Endothelial cell of umbilical vein (primary cell): ENCODE results near the gene REL. TPM values are rescaled to one million over a fixed set of nuclear protein-coding genes. Genes with fewer than 3 reads are reported as not detected.
A peak's percentile ranks its signal among the peaks of the same experiment; 100 is the strongest.

Experiments used
- BruUV-seq: library from RNA; stranded (reverse); fragments of 400-500 nt; replicated peaks from 2 replicates; lab custom pipeline; 2021; lab: Mats Ljungman, UMichigan
- CTCF ChIA-PET: fragments of 300-600, 350-600 bp; sonication (Branson Sonifier 250); formaldehyde crosslinking; loops from one replicate; lab custom pipeline; 2021; ENCODE audit warnings: antibody characterized with exemption, inconsistent platforms; lab: Charles Lee
- POLR2A ChIA-PET: fragments of 300-600, 350-600 bp; sonication (Branson Sonifier 250); formaldehyde crosslinking; loops from one replicate; lab custom pipeline; 2021; ENCODE audit warnings: antibody characterized with exemption, inconsistent platforms; lab: Charles Lee
- DNase-seq: peaks from one replicate; pipeline ENCODE4 v3.0.0-alpha.2; 2011; ENCODE audit warnings: low read depth, low spot score
- FAIRE-seq: peaks from 2 replicates; lab custom pipeline; 2011; peaks lifted over from hg19 to GRCh38; lab: Jason Lieb, UNC
- H2AFZ ChIP-seq: 2 replicates; pipeline ENCODE4 v1.6.0; 2012; ENCODE audit warnings: low read depth, low read length, control low read depth, inconsistent platforms
- H3K27ac ChIP-seq: 2 replicates; pipeline ENCODE4 v1.5.1; 2011; ENCODE audit warnings: low read depth, mild to moderate bottlenecking, control low read depth, low read length, moderate library complexity; ENCODE audit not compliant: insufficient read depth
- H3K27me3 ChIP-seq, 2 experiments: 2 replicates each; pipeline versions ENCODE4 v1.6.0 to v1.6.1; 2011; ENCODE audit warnings: low read length in 2 of 2, mixed read lengths in 1 of 2; ENCODE audit not compliant: control insufficient read depth in 2 of 2, insufficient read depth in 2 of 2
- H3K36me3 ChIP-seq, 2 experiments: 2 replicates in 1 of 2; 3 replicates in 1 of 2; pipeline ENCODE4 v1.5.1; 2011; ENCODE audit warnings: low read length in 2 of 2, mild to moderate bottlenecking in 1 of 2, moderate library complexity in 1 of 2; ENCODE audit not compliant: control insufficient read depth in 2 of 2, insufficient read depth in 2 of 2; ENCODE audit errors: extremely low read depth in 1 of 2
- H3K4me1 ChIP-seq: 3 replicates; pipeline ENCODE4 v1.5.1; 2011; ENCODE audit warnings: mild to moderate bottlenecking, low read length; ENCODE audit not compliant: control insufficient read depth, insufficient read depth; ENCODE audit errors: extremely low read depth
- H3K4me2 ChIP-seq: 2 replicates; pipeline ENCODE4 v1.6.1; 2011; ENCODE audit warnings: low read length, control low read depth, mixed read lengths; ENCODE audit not compliant: insufficient read depth
- H3K4me3 ChIP-seq, 3 experiments: fragments of 200-600 bp in 1 of 3; sonication (generic), shearing (Covaris generic) in 1 of 3; replicated peaks in 1 of 3; 2 replicates each; pipeline ENCODE4 v1.5.1; 2011 to 2016; ENCODE audit warnings: control low read depth in 3 of 3, low read length in 3 of 3, mild to moderate bottlenecking in 2 of 3, inconsistent platforms in 1 of 3, low read depth in 1 of 3, moderate library complexity in 1 of 3; ENCODE audit not compliant: insufficient read depth in 1 of 3
- H3K79me2 ChIP-seq: 2 replicates; pipeline ENCODE4 v1.6.0; 2012; ENCODE audit warnings: low read length, inconsistent platforms; ENCODE audit not compliant: control insufficient read depth, insufficient read depth
- H3K9ac ChIP-seq: replicated peaks from 2 replicates; pipeline ENCODE3; 2011; ENCODE audit warnings: low read length, control low read depth; ENCODE audit not compliant: insufficient read depth; ENCODE audit errors: extremely low read depth
- H3K9me1 ChIP-seq: replicated peaks from 3 replicates; pipeline ENCODE4 v1.6.0; 2011; ENCODE audit warnings: mild to moderate bottlenecking, low read length; ENCODE audit not compliant: control insufficient read depth, insufficient read depth; ENCODE audit errors: extremely low read depth
- H3K9me3 ChIP-seq: replicated peaks from 2 replicates; pipeline ENCODE4 v1.5.1; 2012; ENCODE audit warnings: low read length, inconsistent platforms; ENCODE audit not compliant: control insufficient read depth, insufficient read depth
- H4K20me1 ChIP-seq: replicated peaks from 2 replicates; pipeline ENCODE3; 2011; ENCODE audit warnings: mild to moderate bottlenecking, low read length; ENCODE audit not compliant: control insufficient read depth, insufficient read depth; ENCODE audit errors: extremely low read depth
- EZH2 ChIP-seq: IDR thresholded peaks from 2 replicates; pipeline ENCODE4 v1.6.1; 2012; ENCODE audit warnings: borderline replicate concordance, low read depth, mild to moderate bottlenecking, moderate library complexity, low read length, inconsistent platforms; ENCODE audit not compliant: severe bottlenecking
- FOS ChIP-seq: IDR thresholded peaks from 2 replicates; pipeline ENCODE4 v1.6.1; 2011; ENCODE audit warnings: mild to moderate bottlenecking, low read length, moderate library complexity, borderline replicate concordance; ENCODE audit not compliant: insufficient read depth
- GATA2 ChIP-seq: IDR thresholded peaks from 2 replicates; pipeline ENCODE4 v1.7.0; 2011; ENCODE audit warnings: low read depth, mild to moderate bottlenecking, moderate library complexity, mixed read lengths, low read length; ENCODE audit not compliant: insufficient read length, insufficient read depth
- JUN ChIP-seq: IDR thresholded peaks from 2 replicates; pipeline ENCODE4 v1.6.1; 2011; ENCODE audit warnings: borderline replicate concordance, low read depth; ENCODE audit not compliant: insufficient read length, insufficient read depth
- MYC ChIP-seq: IDR thresholded peaks from one replicate; pipeline ENCODE4 v1.6.1; 2011; ENCODE audit warnings: mild to moderate bottlenecking, low read depth, low read length
- POLR2A ChIP-seq: IDR thresholded peaks from 2 replicates; pipeline ENCODE4 v1.6.1; 2012; ENCODE audit warnings: low read depth, mild to moderate bottlenecking, control low read depth, low read length
- POLR2AphosphoS5 ChIP-seq: IDR thresholded peaks from 2 replicates; pipeline ENCODE4 v1.6.1; 2012; ENCODE audit warnings: low read depth, mild to moderate bottlenecking, control low read depth, low read length, moderate library complexity; ENCODE audit not compliant: insufficient read depth
- dilution Hi-C: fragments of 300-500 bp; cut with MboI; formaldehyde crosslinking; loops from one replicate; pipeline ENCODE4 v1.15.0; 2019; ENCODE audit warnings: low sequenced_read_pairs; ENCODE audit not compliant: extremely low pct_ligation_motif_present
- intact Hi-C: fragments of 100-400 bp; cut with micrococcal nuclease; formaldehyde crosslinking; loops from one replicate; pipeline ENCODE4 v1.10.0; 2022
- polyA plus RNA-seq, 4 experiments: library from polyadenylated mRNA; depleted of rRNA in 3 of 4; stranded (reverse) in 3 of 4; unstranded in 1 of 4; fragments of >200 nt; gene quantifications; 2 replicates each; pipeline versions ENCODE4 v1.2.1 to v1.2.3, GENCODE V29; 2011 to 2012; ENCODE audit warnings: missing spikeins in 1 of 4
- total RNA-seq: library from RNA; stranded (reverse); gene quantifications from 2 replicates; pipeline ENCODE4 v1.2.3, GENCODE V29; 2021
- TF ChIP-seq, protein P1 (sequence below), 2 donors: IDR thresholded peaks; 1 replicate in 1 of 2; 2 replicates in 1 of 2; pipeline ENCODE4 v1.5.1; 2011; ENCODE audit warnings: low read length in 2 of 2, mild to moderate bottlenecking in 2 of 2, moderate library complexity in 2 of 2, control low read depth in 1 of 2, inconsistent platforms in 1 of 2, low read depth in 1 of 2; ENCODE audit not compliant: insufficient read depth in 1 of 2; ENCODE audit errors: extremely low read depth in 1 of 2
- TF ChIP-seq, protein P2 (sequence below): IDR thresholded peaks from 2 replicates; pipeline ENCODE4 v1.6.1; 2011; ENCODE audit not compliant: insufficient read depth, insufficient read length

REL gene
- total and polyA plus RNA-seq, 2 donors (not counting 3 experiments of a cell fraction or from before 2014, with no cell fraction given), result 3.5 to 12.8 TPM

DNA sequence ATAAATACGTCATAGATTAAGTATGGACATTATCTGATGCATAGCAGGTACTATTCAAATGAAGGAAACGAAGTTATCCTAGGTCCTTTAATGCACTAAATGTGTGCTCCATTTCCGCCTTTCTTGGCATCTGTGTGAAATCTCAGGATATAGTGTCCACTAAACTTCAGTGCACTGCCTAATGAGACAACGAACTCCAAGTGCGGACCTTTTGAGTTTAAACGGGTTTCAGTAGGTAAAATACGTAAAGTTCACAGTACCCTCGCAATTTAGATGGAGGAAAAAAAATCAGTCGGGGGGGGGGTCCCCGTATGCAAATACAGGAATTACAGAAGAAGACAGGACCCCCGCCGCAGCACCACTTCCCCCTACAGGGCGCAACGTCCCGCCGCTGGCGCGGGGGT is 729 bp upstream of the REL start:
- Histone ChIP-seq H3K4me3 (peak overlapping the region; percentile 93 to 99 (median 98)), H3K4me2 (peak overlapping the region; percentile 90), H3K79me2 (peaks cover 27% of the 10 kb centered on the region), H3K27me3 (no peaks in the 10 kb centered on the region), H3K27ac (peak overlapping the region; percentile 94), H3K9me1 (no peaks in the 10 kb centered on the region), H4K20me1 (no peaks in the 10 kb centered on the region), H3K9ac (peak overlapping the region; percentile 87), H2AFZ (peak overlapping the region; percentile 93), H3K4me1 (peaks cover 26% of the 10 kb centered on the region), H3K9me3 (no peaks in the 10 kb centered on the region), H3K36me3 (no peaks in the 10 kb centered on the region)
- ChIA-PET CTCF (interaction anchor here (2.9 kb wide), 1 partner anchor 118 kb away, joined by 19 read pairs; no protein-coding TSS in a partner anchor), POLR2A (no interaction called here)
- BruUV-seq, result TSS peak; percentile 5
- FAIRE-seq, result peak; percentile 8
- intact Hi-C loops, result loop anchor here (1.0 to 5.0 kb wide), 6 partner anchors 84 to 657 kb away; partner anchors contain the start of genes PEX13, PUS10, SANBR and XPO1
- DNase-seq, result no peak
- TF ChIP-seq, protein P1, sequence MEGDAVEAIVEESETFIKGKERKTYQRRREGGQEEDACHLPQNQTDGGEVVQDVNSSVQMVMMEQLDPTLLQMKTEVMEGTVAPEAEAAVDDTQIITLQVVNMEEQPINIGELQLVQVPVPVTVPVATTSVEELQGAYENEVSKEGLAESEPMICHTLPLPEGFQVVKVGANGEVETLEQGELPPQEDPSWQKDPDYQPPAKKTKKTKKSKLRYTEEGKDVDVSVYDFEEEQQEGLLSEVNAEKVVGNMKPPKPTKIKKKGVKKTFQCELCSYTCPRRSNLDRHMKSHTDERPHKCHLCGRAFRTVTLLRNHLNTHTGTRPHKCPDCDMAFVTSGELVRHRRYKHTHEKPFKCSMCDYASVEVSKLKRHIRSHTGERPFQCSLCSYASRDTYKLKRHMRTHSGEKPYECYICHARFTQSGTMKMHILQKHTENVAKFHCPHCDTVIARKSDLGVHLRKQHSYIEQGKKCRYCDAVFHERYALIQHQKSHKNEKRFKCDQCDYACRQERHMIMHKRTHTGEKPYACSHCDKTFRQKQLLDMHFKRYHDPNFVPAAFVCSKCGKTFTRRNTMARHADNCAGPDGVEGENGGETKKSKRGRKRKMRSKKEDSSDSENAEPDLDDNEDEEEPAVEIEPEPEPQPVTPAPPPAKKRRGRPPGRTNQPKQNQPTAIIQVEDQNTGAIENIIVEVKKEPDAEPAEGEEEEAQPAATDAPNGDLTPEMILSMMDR (IDR thresholded peaks at IDR 0.05; ENCODE audit: extremely low read depth in 1 of 2, insufficient read depth in 1 of 2, low read depth in 1 of 2, low read length in 2 of 2), result peak; percentile 6 to 24
- TF ChIP-seq POLR2AphosphoS5, result no peak
- dilution Hi-C loops, result no loop called here

DNA sequence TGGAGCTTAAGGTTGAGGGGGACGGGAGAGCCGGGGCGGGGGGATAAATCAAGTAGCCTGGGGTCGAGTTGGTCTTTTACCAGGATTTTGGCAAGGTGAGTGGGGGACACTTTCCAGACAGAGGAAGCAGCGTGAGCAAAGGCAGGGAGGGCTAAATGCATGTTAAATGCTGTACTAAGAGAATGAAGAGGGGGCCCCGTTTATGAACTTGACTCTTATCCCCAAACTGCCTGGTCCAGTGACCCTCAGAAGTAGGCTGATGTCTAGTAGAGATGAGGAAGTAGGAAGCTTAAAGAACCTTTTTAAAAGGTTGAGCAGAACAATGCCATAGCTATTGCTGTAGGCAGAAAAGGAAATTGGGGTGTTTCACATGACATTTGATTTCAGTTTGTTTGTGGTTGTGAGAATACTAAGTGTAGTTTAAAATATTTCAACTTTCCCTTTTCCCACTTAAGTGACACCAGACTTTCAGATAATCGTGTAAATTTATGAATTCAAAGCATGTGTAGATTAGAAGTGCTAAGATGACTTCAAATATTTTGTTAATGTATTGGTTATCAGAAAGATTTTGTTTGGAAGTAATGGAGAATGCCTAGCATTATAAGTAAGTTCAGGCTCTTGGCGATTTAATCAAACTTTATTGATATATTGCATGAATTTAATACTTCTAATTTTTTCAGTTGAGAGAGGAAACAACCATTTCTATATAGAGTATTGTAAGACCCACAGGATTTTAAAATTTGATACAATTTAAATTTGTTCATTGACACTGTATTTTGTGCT is 1.8 kb downstream of the REL start:
- Histone ChIP-seq H3K79me2 (peaks cover 39% of the 10 kb centered on the region), H3K4me3 (peak overlapping the region; percentile 94 to 99 (median 98)), H3K9ac (peak overlapping the region; percentile 87), H3K27ac (peak overlapping the region; percentile 94), H3K27me3 (no peaks in the 10 kb centered on the region), H4K20me1 (no peaks in the 10 kb centered on the region), H3K9me3 (no peaks in the 10 kb centered on the region), H2AFZ (peak overlapping the region; percentile 45), H3K36me3 (no peaks in the 10 kb centered on the region), H3K4me2 (peak overlapping the region; percentile 100), H3K9me1 (no peaks in the 10 kb centered on the region), H3K4me1 (peaks cover 46% of the 10 kb centered on the region)
- TF ChIP-seq GATA2, result no peak
- TF ChIP-seq, protein P2, sequence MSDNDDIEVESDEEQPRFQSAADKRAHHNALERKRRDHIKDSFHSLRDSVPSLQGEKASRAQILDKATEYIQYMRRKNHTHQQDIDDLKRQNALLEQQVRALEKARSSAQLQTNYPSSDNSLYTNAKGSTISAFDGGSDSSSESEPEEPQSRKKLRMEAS, result no peak
- TF ChIP-seq FOS, result no peak
- TF ChIP-seq POLR2AphosphoS5, result no peak
- no peak for TF ChIP-seq EZH2
- no peak for TF ChIP-seq JUN
- no peak for TF ChIP-seq MYC
- TF ChIP-seq, protein P1 (IDR thresholded peaks at IDR 0.05; ENCODE audit: extremely low read depth in 1 of 2, insufficient read depth in 1 of 2, low read depth in 1 of 2, low read length in 2 of 2), result no peak
- TF ChIP-seq POLR2A, result no peak
- CTCF ChIA-PET, result interaction anchor here (1.1 to 2.9 kb wide), 4 partner anchors 83 to 128 kb away, joined by 3 to 19 read pairs (median 3); no protein-coding TSS in a partner anchor
- FAIRE-seq, result no peak
- DNase-seq, result peak; percentile 75
- POLR2A ChIA-PET, result no interaction called here
- no TSS peak for BruUV-seq
- dilution Hi-C loops (no loop called here), intact Hi-C loops (loop anchor here (5.0 kb wide), 5 partner anchors 114 to 654 kb away; partner anchors contain the start of genes PEX13, PUS10, SANBR and XPO1)
